NCI-H82 treated with DMSO at 0.1 percent for 48 hours (cell line): ENCODE data around the gene ZBP1.

Experiments
- DNase-seq: peaks from one replicate; lab custom pipeline; 2025; ENCODE audit not compliant: unreplicated experiment; lab: John Stamatoyannopoulos, UW

The ZBP1 gene

GRCh38 chr20:57600320-57601210 is 19.7 kb downstream of the ZBP1 start:
- DNase-seq = no peak

- no peak for DNase-seq
These were observed 21.7 kb downstream of the ZBP1 start for GRCh38 chr20:57598491-57598890.

- DNase-seq = no peak
These were observed 22.2 kb downstream of the ZBP1 start for GRCh38 chr20:57598060-57598459.

GRCh38 chr20:57596998-57597939 is 23.0 kb downstream of the ZBP1 start:
- DNase-seq = peak; percentile 9

- no peak for DNase-seq
These were observed 23.9 kb downstream of the ZBP1 start for GRCh38 chr20:57596358-57596757.

- no peak for DNase-seq
These were observed 24.9 kb downstream of the ZBP1 start for GRCh38 chr20:57595041-57596030.

GRCh38 chr20:57594092-57594951 is 25.9 kb downstream of the ZBP1 start:
- DNase-seq = no peak

GRCh38 chr20:57593134-57593886 is 26.9 kb downstream of the ZBP1 start:
- DNase-seq = no peak

GRCh38 chr20:57592263-57593092 is 27.7 kb downstream of the ZBP1 start:
- DNase-seq = no peak

GRCh38 chr20:57591289-57592229 is 28.7 kb downstream of the ZBP1 start:
- no peak for DNase-seq

- DNase-seq = no peak
These were observed 29.5 kb downstream of the ZBP1 start for GRCh38 chr20:57590485-57591288.

- no peak for DNase-seq
These were observed 30.3 kb downstream of the ZBP1 start for GRCh38 chr20:57589728-57590484.

GRCh38 chr20:57589123-57589727 is 31.0 kb downstream of the ZBP1 start:
- no peak for DNase-seq

GRCh38 chr20:57588596-57588995 is 31.6 kb downstream of the ZBP1 start:
- no peak for DNase-seq

- no peak for DNase-seq
These were observed 32.2 kb downstream of the ZBP1 start for GRCh38 chr20:57587989-57588377.
